ENCODE results near the gene ZC2HC1C. TPM values are rescaled to one million over a fixed set of nuclear protein-coding genes. Genes with fewer than 3 reads are reported as not detected.

The ZC2HC1C gene
- polyA plus RNA-seq, 1 donor from 2014 or later, result 3.9 TPM

- Histone ChIP-seq H3K4me2 (ENCODE audit: low read length) (no peak overlapping the region), H4K20me1 (ENCODE audit: insufficient read depth) (no peaks in the 10 kb centered on the region), H3K9me3 (ENCODE audit: low read length) (no peaks in the 10 kb centered on the region), H3K9ac (ENCODE audit: low read length) (no peak overlapping the region), H3K36me3 (ENCODE audit: insufficient read depth, low read length) (peaks cover 3% of the 10 kb centered on the region), H3K4me3 (ENCODE audit: low read length) (no peak overlapping the region), H3K9me2 (ENCODE audit: insufficient read depth, low read length) (no peaks in the 10 kb centered on the region), H2AFZ (ENCODE audit: low read depth, low read length) (no peak overlapping the region), H3K79me2 (replicated peaks; ENCODE audit: insufficient read depth, low read length) (no peaks in the 10 kb centered on the region), H3F3A (ENCODE audit: insufficient read depth, low read length, poor library complexity, severe bottlenecking) (no peaks in the 10 kb centered on the region), H3K27me3 (ENCODE audit: insufficient read depth, low read depth, low read length) (no peaks in the 10 kb centered on the region), H3K27ac (ENCODE audit: low read length) (no peak overlapping the region)
- TF ChIP-seq SMC3 (conservative IDR thresholded peaks at IDR 0.05; ENCODE audit: poor library complexity) (no peak), CTCF (IDR thresholded peaks at IDR 0.05; ENCODE audit: poor library complexity, severe bottlenecking) (no peak), RAD21 (conservative IDR thresholded peaks at IDR 0.05) (no peak), EZH2 (IDR thresholded peaks at IDR 0.05; ENCODE audit: borderline replicate concordance, insufficient read depth, low read length, poor library complexity, severe bottlenecking) (no peak), EP300 (conservative IDR thresholded peaks at IDR 0.05; ENCODE audit: poor library complexity, severe bottlenecking) (no peak), TAF1 (IDR thresholded peaks at IDR 0.05; ENCODE audit: low read depth) (no peak), MXI1 (conservative IDR thresholded peaks at IDR 0.05; ENCODE audit: poor library complexity, severe bottlenecking) (no peak), REST (IDR thresholded peaks at IDR 0.05; ENCODE audit: borderline replicate concordance) (no peak), POLR2AphosphoS5 (IDR thresholded peaks at IDR 0.05) (no peak)
These were observed 59.2 kb downstream of the ZC2HC1C start for GRCh38 chr14:75128596-75128990.

Small RNA genes within 50 kb of the gene (small RNA-seq; reads per million reads assigned to genes)
- 0 reads per million in 3 experiments for gene HIF1AP1
- gene RNU6-689P, result 0 reads per million in 3 experiments

Other genes with a start within 250 kb of the ZC2HC1C start
- gene PROX2, start 193.5 kb upstream of the ZC2HC1C start, polyA plus RNA-seq, result not detected in 2 replicates
- 56.5 and 59.7 TPM in 2 replicates for gene DLST, start 187.7 kb upstream of the ZC2HC1C start, polyA plus RNA-seq
- 147 and 187 TPM in 2 replicates for gene RPS6KL1, start 146.4 kb upstream of the ZC2HC1C start, polyA plus RNA-seq
- gene PGF, start 114.0 kb upstream of the ZC2HC1C start, polyA plus RNA-seq, result 0.28 TPM in 1 of 2 replicates, not detected in the other
- gene EIF2B2, start 66.7 kb upstream of the ZC2HC1C start, polyA plus RNA-seq, result 43.1 and 59.0 TPM in 2 replicates
- gene MLH3, start 18.2 kb upstream of the ZC2HC1C start, polyA plus RNA-seq, result 16.9 and 17.3 TPM in 2 replicates
- 143 and 149 TPM in 2 replicates for gene ACYP1, start 5.6 kb upstream of the ZC2HC1C start, polyA plus RNA-seq
- 9.4 and 22.9 TPM in 2 replicates for gene NEK9, start 57.4 kb downstream of the ZC2HC1C start, polyA plus RNA-seq
- gene TMED10, start 107.0 kb downstream of the ZC2HC1C start, polyA plus RNA-seq, result 121 and 146 TPM in 2 replicates
- gene FOS, start 209.2 kb downstream of the ZC2HC1C start, polyA plus RNA-seq, result 266 and 296 TPM in 2 replicates